ENCODE measurements around the gene SPTY2D1.

- TF ChIP-seq EP300 (IDR thresholded peaks at IDR 0.05) (no peak), CTCF (IDR thresholded peaks at IDR 0.05) (no peak)
Observed at GRCh38 chr11:18668131-18668530, 34.0 kb upstream of the SPTY2D1 start.
